ENCODE measurements around the gene PHACTR1.

The PHACTR1 gene

GRCh38 chr6:13331516-13332348 lies 615.2 kb downstream of the PHACTR1 start:
- peak; percentile 6 for DNase-seq

GRCh38 chr6:13332349-13332706 lies 615.8 kb downstream of the PHACTR1 start:
- DNase-seq = no peak

- DNase-seq = no peak
Measured at GRCh38 chr6:13334953-13335352, 618.4 kb downstream of the PHACTR1 start.

- DNase-seq = peak; percentile 78
Measured at GRCh38 chr6:13336553-13336952, 620.0 kb downstream of the PHACTR1 start.

GRCh38 chr6:13338038-13338437 lies 621.5 kb downstream of the PHACTR1 start:
- no peak for DNase-seq

Measured in fibroblast of skin of back (primary cell).